ENCODE measurements around the gene DIRAS1.

GRCh38 chr19:2690856-2691255, 30.3 kb downstream of the DIRAS1 start:
- TF ChIP-seq POLR2A (IDR thresholded peaks at IDR 0.05) (no peak), CTCF (IDR thresholded peaks at IDR 0.05) (no peak)
